Measurements from ENCODE around the gene SPATS2.

The SPATS2 gene

DNA sequence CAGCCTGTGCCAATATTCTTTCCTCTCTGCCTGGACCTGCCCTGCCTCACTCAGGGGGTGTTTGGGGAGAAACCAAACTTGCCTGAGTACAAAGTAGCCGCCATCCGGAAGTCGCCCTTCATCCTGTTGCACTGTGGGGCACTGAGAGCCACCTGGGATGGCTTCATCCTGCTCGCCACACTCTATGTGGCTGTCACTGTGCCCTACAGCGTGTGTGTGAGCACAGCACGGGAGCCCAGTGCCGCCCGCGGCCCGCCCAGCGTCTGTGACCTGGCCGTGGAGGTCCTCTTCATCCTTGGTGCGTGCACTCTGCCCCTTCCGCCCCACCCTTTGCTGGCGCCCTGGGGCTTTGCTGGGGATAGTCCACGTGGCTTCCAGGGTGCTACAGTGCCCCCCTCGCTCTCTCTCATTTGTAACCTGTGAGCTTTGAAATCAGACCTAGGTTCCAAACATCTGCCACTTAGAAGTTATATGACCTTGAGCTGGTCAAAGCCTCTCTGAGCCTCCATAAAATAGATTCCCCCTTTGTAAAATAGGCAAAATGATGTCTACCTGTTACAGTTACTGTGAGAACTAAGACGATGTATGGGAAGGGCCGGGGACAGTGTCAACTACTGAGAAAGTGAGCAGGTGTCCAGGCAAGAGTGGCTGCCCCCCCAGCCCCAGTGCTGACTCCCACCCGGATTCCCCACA lies 176.1 kb downstream of the SPATS2 start:
- no peak for DNase-seq

DNA sequence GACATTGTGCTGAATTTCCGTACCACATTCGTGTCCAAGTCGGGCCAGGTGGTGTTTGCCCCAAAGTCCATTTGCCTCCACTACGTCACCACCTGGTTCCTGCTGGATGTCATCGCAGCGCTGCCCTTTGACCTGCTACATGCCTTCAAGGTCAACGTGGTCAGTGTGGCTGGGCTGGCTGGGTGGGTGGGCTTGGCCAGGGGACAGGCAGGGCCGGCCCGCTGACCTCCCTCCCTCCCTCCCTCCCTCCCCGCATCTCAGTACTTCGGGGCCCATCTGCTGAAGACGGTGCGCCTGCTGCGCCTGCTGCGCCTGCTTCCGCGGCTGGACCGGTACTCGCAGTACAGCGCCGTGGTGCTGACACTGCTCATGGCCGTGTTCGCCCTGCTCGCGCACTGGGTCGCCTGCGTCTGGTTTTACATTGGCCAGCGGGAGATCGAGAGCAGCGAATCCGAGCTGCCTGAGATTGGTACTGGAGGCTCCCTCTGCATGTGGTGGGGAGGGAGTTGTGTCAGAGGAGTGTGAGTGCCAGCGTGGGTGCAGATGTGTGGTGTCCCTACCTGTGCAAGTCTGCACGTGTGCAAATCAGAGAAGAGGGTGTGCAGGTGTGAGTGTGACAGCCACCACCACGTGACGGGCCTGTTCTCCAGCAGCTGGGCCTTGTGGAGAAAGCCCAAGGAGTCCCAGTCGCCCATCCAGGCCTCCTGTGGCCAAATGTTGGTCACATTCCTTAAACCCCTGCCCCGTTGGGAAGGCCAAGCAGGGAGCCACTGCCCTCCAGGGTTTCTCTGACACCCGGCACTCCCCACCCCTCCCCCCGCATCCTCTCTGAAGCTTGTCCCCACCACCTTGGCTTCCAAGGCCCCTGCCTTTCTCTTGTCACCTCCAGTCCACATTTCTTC lies 176.9 kb downstream of the SPATS2 start:
- DNase-seq: no peak

DNA sequence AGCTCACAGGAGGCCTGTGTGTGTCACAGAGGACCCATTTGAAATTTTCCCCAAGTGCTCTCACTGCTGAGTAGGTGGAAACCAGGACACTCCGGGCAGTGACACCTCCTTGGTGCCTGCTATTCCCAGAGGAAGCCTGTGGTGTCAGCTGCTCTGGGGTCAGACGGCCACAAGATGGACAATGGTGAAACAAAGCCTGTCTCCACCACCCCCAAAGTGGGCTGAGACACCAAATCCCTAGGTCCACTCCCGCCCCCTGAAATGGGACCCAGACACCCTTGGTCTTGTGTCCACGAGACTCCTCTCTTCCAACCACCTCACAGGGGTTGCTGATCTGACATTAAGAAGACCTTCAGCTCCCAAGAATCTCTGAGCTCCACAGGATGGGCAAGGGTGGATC lies 178.6 kb downstream of the SPATS2 start:
- DNase-seq: no peak

DNA sequence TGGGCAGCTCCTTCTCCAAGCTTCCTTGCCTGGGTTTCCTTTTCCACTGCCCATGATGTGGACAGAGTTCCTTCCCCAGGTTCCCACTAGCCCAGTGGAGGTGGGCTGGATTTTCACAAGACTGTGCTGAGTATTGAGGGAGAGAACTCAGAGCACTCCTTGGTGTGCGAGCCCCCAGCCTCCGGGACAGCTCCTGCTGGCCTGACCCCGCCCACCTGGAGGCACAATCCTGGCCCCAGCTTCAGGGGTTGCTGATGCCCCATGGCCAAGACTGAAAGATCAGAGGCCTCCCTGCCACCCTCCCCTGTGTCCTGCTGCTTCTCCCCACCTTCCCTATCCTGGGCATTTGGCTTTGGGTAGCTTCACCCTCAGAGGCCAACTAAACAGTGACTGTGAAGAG lies 179.2 kb downstream of the SPATS2 start:
- DNase-seq: no peak

DNA sequence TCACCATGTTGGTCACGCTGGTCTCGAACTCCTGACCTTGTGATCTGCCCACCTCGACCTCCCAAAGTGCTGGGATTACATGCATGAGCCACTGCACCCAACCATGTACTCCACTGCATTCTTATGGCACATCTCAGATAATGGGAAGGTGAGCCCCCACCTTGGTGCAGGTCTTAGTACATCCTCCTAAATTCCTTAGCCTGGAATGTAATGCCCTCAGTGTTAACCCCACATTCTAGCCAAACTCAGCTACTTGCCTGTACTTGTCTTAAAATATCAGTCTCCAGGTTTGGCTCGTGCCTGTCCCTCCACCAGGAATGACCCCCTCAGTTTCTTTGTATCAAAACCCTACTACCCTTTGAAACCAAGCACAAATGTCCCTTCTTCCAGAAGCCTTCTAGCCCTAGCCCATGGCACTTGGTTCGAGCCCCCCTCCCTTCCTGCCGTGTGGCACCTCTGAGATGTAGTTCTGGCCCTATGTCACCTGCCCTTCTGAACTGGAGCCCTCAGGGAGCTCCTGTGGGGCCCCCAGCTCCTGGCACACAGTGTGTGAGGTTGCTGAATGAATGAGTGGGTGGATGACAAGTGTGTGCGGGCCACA lies 179.9 kb downstream of the SPATS2 start:
- DNase-seq: no peak

DNA sequence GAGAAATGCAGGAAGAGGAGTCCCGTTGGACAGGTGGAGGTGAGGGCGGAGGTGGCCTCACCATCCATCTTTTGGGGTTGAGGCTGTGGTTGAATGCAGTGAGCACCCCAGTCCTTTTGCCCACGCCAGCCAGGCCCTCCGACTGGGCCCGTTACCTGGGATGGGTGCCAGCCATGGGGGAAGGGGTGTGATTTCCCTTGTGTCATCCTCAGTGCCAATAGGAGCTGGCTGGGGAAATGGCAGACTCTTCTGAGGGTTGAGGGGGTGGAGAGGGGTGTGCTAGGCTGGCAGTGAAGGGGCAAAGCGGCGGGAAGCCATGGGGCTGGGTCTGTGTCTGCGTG lies 181.2 kb downstream of the SPATS2 start:
- DNase-seq: no peak

DNA sequence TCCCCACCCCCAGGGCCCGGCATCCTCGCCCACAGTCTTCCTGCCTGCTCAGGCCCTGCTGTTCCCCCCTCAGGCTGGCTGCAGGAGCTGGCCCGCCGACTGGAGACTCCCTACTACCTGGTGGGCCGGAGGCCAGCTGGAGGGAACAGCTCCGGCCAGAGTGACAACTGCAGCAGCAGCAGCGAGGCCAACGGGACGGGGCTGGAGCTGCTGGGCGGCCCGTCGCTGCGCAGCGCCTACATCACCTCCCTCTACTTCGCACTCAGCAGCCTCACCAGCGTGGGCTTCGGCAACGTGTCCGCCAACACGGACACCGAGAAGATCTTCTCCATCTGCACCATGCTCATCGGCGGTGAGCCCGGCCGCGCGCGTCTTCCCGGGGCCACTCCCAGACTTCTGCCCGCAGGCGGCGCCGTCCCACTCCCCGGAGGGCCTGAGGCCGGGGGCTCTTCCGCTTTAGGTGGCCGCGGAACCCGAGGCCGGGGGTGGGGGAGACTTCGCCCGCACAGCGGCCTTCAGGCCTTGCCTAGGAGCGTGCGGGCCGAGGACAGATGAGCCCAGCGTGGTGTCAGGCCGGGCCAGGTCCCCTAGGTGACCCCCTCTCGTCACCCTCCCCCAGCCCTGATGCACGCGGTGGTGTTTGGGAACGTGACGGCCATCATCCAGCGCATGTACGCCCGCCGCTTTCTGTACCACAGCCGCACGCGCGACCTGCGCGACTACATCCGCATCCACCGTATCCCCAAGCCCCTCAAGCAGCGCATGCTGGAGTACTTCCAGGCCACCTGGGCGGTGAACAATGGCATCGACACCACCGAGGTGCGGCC lies 181.8 kb downstream of the SPATS2 start:
- DNase-seq: no peak

DNA sequence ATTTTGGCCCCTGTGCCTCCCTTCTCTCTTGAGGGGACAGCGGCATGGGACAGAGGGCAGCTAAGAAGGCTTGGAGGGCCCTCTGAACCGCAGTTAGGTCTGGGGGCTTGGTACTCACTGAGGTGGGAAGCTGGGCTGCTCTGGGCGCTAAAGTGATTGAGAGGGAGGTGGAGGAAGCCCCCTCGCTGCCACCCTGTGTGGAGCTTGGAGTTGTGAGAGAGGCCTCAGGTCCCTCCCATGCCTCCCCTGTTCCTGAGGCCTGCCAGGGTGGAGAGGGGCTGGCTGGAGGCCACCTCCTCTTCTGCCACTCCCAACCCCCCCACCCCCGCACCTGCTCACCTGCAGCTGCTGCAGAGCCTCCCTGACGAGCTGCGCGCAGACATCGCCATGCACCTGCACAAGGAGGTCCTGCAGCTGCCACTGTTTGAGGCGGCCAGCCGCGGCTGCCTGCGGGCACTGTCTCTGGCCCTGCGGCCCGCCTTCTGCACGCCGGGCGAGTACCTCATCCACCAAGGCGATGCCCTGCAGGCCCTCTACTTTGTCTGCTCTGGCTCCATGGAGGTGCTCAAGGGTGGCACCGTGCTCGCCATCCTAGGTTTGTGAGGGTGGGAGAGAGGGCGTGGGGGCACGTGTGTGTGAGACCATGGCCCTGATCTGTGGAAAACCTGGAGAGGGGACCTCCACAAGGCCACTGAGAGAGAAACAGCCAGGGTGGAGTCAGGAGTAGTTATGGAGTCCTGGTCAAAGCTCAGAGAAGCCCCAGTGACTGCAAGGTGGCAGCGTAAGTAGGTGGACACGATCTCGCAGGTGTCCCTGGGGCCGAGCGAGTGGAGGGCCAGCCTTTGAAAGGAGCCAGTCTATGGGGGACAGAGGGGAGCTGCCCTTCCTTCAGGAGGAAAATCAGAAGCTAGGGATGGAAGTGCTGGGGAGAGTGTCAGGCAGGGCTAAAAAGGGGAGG lies 182.8 kb downstream of the SPATS2 start:
- DNase-seq: no peak

DNA sequence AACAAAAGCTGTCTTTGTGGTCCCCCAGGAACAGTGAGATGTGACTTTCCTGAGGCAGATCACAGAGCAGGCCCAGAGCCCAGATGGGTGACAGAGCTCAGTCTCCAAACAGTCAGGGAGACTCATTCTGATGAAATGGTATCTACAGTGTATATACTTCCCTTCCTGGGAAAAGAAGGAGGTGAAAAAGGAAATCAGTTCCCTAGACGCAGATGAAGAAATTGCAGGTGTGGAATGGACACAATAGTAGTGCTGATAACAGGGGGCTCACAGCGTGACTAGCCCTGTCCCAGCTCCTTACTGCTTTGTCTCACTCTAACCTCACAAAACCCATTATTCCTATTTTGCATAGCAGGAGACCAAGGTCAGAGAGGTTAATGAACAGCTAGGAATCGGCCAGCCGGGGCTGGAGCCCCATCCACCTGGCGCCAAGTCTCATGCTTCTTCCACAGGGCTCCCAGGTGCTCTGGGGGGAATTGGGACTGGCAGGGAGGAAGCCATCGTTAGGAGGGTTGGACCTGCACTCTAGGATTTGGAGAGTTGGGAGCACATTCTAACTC lies 183.5 kb downstream of the SPATS2 start:
- no peak for DNase-seq

DNA sequence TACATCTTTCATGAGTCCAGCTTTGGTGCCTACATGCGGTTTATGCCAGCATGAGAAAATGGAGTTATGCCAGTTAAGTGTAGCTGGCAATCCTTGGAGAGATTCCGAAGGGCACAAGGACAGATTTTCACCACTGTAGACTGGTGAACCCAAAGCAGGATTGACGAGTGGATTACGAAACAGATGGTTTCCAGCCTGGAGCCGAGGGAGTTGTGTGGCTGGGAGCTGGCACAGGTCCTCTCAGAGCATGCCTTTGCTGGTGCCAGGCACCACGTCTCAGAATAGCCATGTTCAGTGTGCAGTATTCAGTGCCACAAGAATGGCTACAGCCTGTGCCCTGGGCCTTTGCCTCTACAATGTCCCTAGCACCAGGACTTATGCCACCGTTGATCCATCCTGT lies 184.8 kb downstream of the SPATS2 start:
- DNase-seq: no peak

DNA sequence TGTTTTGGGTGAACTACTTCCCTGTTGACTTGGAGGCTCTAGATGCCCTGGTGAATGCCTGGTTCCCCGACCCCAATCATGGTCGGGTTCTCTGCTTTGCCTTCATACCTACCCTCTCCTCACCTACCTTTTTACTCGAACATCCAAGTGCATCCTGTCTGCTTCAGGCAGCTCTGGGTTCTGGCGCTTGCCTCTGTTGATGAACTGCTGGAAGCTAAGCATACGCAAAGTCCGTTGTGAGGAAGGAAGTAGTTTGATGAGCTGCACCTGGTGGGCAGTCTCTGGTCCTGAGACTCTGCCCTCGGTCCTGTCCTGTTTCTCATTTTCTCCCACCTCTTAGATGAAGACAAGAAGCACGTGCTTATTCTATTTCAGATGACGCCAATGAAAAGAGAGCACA lies 185.2 kb downstream of the SPATS2 start:
- no peak for DNase-seq

DNA sequence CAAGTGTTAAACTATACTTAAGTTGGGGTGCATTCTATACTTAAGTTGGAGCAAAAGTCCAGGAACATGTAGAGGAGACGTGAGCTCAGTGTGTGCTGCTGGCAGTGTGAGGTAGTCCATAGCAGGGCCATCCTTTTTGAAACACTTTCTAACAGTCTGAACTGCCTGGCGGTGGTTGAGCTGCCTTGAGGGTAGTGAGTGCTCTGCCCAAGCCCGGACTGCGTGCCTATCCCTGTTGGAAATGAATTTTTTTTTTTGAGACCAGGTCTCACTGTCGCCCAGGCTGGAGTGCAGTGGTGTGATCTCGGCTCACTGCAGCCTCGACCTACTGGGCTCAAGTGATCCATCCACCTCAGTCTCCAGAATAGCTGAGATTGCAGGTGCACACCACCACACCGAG lies 185.6 kb downstream of the SPATS2 start:
- no peak for DNase-seq

DNA sequence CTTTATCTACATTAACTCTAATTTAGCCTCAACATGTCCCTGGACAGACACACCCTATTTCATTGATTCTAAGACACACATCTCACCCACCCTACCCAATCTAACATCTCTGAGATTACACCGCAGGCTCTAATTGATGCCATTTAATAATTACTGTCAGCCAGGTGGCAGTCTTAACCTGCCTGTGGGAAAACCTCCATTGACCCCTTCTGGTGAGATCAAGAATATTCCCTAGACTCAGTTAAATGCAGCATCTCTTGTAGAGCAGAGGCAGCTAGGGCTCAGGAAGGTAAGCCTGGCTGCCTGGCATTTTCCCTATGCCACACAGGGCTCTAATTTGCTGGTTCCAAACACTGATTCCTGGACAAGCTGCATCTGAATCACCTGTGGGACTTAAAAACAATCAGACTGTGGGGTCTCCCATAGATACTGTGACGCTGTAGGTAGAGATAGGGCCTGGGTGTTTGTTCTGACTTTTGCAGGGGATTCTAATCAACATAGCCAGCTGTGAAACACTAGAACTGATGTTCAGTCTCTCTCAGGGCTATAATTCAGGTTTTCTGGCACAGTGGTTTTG lies 186.3 kb downstream of the SPATS2 start:
- no peak for DNase-seq

DNA sequence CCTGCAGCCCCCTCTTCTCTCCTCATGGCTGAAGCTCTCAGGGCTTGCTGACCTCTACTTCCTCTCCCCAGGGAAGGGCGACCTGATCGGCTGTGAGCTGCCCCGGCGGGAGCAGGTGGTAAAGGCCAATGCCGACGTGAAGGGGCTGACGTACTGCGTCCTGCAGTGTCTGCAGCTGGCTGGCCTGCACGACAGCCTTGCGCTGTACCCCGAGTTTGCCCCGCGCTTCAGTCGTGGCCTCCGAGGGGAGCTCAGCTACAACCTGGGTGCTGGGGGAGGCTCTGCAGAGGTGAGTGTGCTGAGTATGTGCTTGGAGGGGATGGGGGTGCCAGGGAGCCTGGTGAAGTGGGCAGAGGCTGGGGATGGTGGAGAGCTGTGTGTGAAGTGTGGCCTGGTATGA lies 187.0 kb downstream of the SPATS2 start:
- no peak for DNase-seq

DNA sequence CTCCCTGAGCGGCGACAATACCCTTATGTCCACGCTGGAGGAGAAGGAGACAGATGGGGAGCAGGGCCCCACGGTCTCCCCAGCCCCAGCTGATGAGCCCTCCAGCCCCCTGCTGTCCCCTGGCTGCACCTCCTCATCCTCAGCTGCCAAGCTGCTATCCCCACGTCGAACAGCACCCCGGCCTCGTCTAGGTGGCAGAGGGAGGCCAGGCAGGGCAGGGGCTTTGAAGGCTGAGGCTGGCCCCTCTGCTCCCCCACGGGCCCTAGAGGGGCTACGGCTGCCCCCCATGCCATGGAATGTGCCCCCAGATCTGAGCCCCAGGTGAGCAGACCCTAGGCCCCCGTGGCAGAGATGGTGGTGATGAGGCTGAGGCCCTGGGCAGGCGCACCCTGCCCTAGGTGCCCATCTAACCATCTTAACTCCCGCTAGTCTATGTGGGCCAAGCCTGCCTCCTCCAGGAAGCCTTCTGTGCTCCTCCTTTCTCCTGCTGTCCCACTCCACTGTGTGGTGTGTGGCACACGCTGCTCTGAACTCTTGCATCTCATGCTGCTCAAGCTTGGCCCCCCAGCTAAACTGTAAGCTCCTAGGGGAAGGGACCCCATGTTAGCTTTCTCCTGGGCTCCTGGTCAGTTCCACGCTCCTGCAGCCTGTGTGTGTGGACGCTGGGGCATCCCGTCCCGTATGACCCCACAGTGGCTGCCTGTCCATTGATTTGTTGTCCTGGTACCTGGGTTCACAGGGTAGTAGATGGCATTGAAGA lies 188.5 kb downstream of the SPATS2 start:
- DNase-seq: no peak

DNA sequence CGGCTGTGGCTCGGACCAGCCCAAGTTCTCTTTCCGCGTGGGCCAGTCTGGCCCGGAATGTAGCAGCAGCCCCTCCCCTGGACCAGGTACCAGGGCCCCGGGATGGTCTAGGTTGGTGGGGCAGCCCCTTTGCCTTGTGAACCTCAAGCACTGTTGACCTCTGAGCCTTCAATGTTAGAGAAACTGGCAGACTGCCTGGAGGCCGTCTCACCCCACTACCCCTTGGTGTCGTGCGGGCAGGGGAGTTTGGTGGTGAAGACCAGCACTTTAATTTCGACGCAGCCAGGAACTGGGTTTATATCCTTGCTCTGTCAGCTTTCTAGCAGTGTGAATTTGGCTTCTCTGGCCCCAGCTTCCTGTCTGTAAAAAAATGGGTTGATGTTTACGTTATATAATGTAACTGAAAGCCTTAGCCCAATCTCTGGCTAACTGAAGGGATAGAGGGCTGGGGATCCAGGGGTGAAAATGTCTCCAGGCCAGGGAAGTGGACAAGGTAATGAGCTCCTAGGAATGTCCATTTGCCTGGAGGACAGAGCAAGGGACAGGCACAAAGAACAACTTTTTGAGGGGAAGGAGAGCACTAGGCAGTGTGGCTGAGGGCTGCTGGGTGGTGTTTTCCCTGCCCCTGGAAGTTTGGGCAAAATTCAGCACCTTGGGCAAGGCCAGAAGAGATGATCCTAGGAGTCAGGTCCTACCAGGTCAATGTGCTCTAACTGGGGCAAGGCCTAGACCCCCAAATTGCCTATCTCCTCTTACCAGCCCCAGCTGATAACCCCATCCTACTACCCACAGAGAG lies 189.3 kb downstream of the SPATS2 start:
- DNase-seq: no peak

DNA sequence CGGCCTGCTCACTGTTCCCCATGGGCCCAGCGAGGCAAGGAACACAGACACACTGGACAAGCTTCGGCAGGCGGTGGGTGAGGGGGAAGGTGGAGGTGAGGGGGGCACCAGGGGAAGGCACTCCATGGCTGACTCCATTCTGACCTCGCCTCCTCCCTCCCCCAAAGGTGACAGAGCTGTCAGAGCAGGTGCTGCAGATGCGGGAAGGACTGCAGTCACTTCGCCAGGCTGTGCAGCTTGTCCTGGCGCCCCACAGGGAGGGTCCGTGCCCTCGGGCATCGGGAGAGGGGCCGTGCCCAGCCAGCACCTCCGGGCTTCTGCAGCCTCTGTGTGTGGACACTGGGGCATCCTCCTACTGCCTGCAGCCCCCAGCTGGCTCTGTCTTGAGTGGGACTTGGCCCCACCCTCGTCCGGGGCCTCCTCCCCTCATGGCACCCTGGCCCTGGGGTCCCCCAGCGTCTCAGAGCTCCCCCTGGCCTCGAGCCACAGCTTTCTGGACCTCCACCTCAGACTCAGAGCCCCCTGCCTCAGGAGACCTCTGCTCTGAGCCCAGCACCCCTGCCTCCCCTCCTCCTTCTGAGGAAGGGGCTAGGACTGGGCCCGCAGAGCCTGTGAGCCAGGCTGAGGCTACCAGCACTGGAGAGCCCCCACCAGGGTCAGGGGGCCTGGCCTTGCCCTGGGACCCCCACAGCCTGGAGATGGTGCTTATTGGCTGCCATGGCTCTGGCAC lies 190.1 kb downstream of the SPATS2 start:
- DNase-seq: no peak

DNA sequence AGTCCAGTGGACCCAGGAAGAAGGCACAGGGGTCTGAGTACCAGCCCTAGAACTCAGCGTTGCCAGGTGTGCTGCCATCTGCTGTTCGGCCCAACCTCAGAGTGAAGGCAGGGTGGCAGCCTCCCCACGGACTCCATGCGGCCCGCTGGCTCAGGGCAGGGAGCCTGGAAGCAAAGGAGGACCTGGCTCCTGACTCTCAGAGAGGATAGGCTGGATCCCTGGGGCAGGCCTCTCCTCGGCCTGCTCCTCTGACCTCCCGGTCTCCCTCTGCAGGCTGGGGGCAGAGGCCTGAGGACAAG lies 190.6 kb downstream of the SPATS2 start:
- no peak for DNase-seq

DNA sequence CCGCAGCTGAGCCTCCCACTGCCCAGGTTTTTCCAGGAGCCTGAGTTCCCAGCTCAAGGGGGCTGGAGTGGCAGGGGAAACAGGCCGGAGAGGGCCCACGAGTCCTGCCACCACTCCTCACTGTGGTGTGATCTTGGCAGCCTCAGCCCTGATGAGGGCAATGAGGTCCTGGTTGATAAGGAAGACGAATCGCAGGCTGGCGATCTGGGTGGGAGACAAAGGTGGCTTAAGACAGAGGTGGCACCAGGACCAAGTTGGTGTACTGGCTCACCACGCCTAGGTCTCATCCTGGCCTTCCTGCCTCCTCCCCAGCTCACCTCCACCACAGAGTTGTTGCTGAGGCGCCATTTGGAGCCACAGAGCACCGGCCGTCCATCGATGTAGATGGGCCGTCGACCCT lies 191.3 kb downstream of the SPATS2 start:
- no peak for DNase-seq

Measured in activated gamma-delta T cell (primary cell).